ENCODE measurements around the gene MYH14. TPM values are rescaled to one million over a fixed set of nuclear protein-coding genes. Genes with fewer than 3 reads are reported as not detected.

Gene MYH14
- total and polyA plus RNA-seq, 2 of the 8 experiments (the other 6 are each of a cell fraction or from before 2014, with no cell fraction given), result 17.3 to 28.6 TPM

GRCh38 chr19:50204081-50204428 lies 633 bp downstream of the MYH14 start (continued):
- TF ChIP-seq RAD21 (IDR thresholded peaks at IDR 0.05 in 1 of 2, conservative IDR thresholded peaks at IDR 0.05 in 1 of 2; ENCODE audit: low read depth in 2 of 2, low read length in 2 of 2) (no peak), CHD1 (IDR thresholded peaks at IDR 0.05; ENCODE audit: low read depth, low read length) (no peak)
